ENCODE results near the gene STARD6.

GRCh38 chr18:54327818-54328217 lies 29.8 kb downstream of the STARD6 start:
- TF ChIP-seq, protein P1, sequence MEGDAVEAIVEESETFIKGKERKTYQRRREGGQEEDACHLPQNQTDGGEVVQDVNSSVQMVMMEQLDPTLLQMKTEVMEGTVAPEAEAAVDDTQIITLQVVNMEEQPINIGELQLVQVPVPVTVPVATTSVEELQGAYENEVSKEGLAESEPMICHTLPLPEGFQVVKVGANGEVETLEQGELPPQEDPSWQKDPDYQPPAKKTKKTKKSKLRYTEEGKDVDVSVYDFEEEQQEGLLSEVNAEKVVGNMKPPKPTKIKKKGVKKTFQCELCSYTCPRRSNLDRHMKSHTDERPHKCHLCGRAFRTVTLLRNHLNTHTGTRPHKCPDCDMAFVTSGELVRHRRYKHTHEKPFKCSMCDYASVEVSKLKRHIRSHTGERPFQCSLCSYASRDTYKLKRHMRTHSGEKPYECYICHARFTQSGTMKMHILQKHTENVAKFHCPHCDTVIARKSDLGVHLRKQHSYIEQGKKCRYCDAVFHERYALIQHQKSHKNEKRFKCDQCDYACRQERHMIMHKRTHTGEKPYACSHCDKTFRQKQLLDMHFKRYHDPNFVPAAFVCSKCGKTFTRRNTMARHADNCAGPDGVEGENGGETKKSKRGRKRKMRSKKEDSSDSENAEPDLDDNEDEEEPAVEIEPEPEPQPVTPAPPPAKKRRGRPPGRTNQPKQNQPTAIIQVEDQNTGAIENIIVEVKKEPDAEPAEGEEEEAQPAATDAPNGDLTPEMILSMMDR (IDR thresholded peaks at IDR 0.05; ENCODE audit: low read depth, low read length) = no peak
- no peak for TF ChIP-seq EZH2phosphoT487 (IDR thresholded peaks at IDR 0.05; ENCODE audit: low read depth)
